IMR-90 (cell line): ENCODE measurements around the gene ADH1A.

Experiments used
- BHLHE40 ChIP-seq: fragments of 150-350 bp; IDR thresholded peaks from 2 replicates; pipeline ENCODE4 v1.6.1; 2016; ENCODE audit warnings: mild to moderate bottlenecking, low read depth, low read length
- CEBPB ChIP-seq: IDR thresholded peaks from 2 replicates; pipeline ENCODE4 v1.6.1; 2012; ENCODE audit warnings: low read depth, low read length, improper control_type of control experiment
- MXI1 ChIP-seq: IDR thresholded peaks from 2 replicates; pipeline ENCODE4 v1.6.1; 2012; ENCODE audit warnings: low read depth, mild to moderate bottlenecking, low read length, moderate library complexity, borderline replicate concordance
- POLR2A ChIP-seq: IDR thresholded peaks from 2 replicates; pipeline ENCODE4 v1.6.1; 2012; ENCODE audit warnings: mild to moderate bottlenecking, low read depth, low read length
- RAD21 ChIP-seq: IDR thresholded peaks from 2 replicates; pipeline ENCODE4 v1.6.1; 2012; ENCODE audit warnings: low read length, improper control_type of control experiment
- RCOR1 ChIP-seq: IDR thresholded peaks from 2 replicates; pipeline ENCODE4 v1.6.1; 2012; ENCODE audit warnings: mild to moderate bottlenecking, low read length, improper control_type of control experiment; ENCODE audit not compliant: insufficient replicate concordance
- TF ChIP-seq, protein P1 (sequence below): conservative IDR thresholded peaks from 2 replicates; pipeline ENCODE4 v1.5.1; 2012; ENCODE audit warnings: mild to moderate bottlenecking, low read depth, low read length, improper control_type of control experiment

DNA sequence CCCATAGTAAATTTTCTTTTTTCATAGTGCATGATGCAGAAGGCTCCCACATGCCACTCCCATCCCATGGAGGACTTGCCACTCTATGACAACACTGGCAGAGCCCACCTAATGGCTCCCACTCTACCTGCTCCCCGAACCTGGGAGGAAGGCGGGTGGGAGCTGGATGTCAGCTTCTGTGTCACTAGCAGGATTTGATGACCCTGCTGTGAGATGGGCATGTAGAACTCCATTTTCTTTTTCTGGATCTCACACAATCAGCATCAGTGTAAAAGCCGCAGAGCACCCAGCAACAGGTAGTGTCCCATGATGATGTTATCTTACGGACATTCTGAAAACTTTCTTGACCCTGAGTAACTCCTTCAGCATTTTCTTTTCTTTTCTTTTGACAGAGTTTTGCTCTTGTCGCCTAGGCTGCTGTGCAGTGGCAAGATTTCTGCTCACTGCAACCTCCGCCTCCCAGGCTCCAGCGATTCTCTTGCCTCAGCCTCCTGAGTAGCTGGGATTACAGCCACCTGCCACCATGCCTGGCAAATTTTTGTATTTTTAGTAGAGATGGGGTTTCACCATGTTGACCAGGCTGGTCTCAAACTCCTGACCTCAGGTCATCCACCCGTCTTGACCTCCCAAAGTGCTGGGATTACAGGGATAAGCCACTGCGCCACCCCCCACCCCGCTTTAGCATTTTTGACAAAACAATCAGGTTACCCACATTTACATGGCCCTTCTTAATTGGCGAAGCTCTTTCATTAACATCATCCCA is 15.0 kb upstream of the ADH1A start:
- TF ChIP-seq POLR2A (no peak), RCOR1 (no peak), CEBPB (no peak), BHLHE40 (no peak), RAD21 (no peak), MXI1 (no peak)
- TF ChIP-seq, protein P1, sequence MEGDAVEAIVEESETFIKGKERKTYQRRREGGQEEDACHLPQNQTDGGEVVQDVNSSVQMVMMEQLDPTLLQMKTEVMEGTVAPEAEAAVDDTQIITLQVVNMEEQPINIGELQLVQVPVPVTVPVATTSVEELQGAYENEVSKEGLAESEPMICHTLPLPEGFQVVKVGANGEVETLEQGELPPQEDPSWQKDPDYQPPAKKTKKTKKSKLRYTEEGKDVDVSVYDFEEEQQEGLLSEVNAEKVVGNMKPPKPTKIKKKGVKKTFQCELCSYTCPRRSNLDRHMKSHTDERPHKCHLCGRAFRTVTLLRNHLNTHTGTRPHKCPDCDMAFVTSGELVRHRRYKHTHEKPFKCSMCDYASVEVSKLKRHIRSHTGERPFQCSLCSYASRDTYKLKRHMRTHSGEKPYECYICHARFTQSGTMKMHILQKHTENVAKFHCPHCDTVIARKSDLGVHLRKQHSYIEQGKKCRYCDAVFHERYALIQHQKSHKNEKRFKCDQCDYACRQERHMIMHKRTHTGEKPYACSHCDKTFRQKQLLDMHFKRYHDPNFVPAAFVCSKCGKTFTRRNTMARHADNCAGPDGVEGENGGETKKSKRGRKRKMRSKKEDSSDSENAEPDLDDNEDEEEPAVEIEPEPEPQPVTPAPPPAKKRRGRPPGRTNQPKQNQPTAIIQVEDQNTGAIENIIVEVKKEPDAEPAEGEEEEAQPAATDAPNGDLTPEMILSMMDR: no peak
